Stomach (tissue), 9 donors: Measurements from ENCODE around the gene LYAR. TPM values are rescaled to one million over a fixed set of nuclear protein-coding genes. Genes with fewer than 3 reads are reported as not detected.

Source experiments
- DNase-seq, 2 donors: peaks; one replicate each; pipeline versions ENCODE4 v3.0.0 to v3.0.0-alpha.2; 2013 to 2019
- H3K27ac ChIP-seq, 5 donors: fragments of 200-600 bp in 4 of 5; sonication (generic) in 4 of 5; one replicate each; pipeline ENCODE4 v1.5.1; 2013 to 2019; ENCODE audit warnings: mild to moderate bottlenecking in 1 of 5, moderate library complexity in 1 of 5
- H3K27me3 ChIP-seq, 3 donors: fragments of 200-600 bp; sonication (generic); one replicate each; pipeline ENCODE4 v1.5.1; 2017 to 2019; ENCODE audit warnings: mixed run types in 1 of 3
- H3K36me3 ChIP-seq, 4 donors: fragments of 200-600 bp; sonication (generic); 1 replicate in 3 of 4; 2 replicates in 1 of 4; pipeline ENCODE4 v1.5.1; 2016 to 2019
- H3K4me1 ChIP-seq, 4 donors: fragments of 200-600 bp; sonication (generic); one replicate each; pipeline ENCODE4 v1.5.1; 2016 to 2019
- H3K4me3 ChIP-seq, 4 donors: fragments of 200-600 bp; sonication (generic) in 3 of 4; one replicate each; pipeline ENCODE4 v1.5.1; 2016 to 2019; ENCODE audit warnings: mild to moderate bottlenecking in 1 of 4
- H3K9me3 ChIP-seq, 4 donors: fragments of 200-600 bp; sonication (generic); one replicate each; pipeline ENCODE4 v1.5.1; 2016 to 2019
- EP300 ChIP-seq: sonication (generic); formaldehyde crosslinking; IDR thresholded peaks from one replicate; pipeline ENCODE4 v1.6.1; 2017; ENCODE audit warnings: antibody characterized with exemption
- POLR2A ChIP-seq, 4 donors: fragments of 450-650 bp; IDR thresholded peaks; one replicate each; pipeline ENCODE4 v1.6.1; 2016; ENCODE audit warnings: antibody characterized with exemption in 4 of 4, control low read depth in 2 of 4, mild to moderate bottlenecking in 1 of 4, moderate library complexity in 1 of 4
- POLR2AphosphoS5 ChIP-seq, 3 donors: sonication (generic); formaldehyde crosslinking; IDR thresholded peaks; one replicate each; pipeline ENCODE4 v1.6.1; 2016; ENCODE audit warnings: antibody characterized with exemption in 3 of 3
- WGBS, 5 donors: extraction: QIAGEN DNeasy Blood & Tissue Kit in 3 of 5; methylation state at CpG; one replicate each; pipeline versions ENCODE4 v1.1.5 to v1.1.7; 2013 to 2018; 5-methylcytosine and 5-hydroxymethylcytosine counted together
- intact Hi-C: fragments of 100-400 bp; cut with DNase I; formaldehyde crosslinking; loops from one replicate; pipeline ENCODE4 v1.15.1; 2023; ENCODE audit warnings: low total_unique reads
- polyA plus RNA-seq, 3 donors: library from polyadenylated mRNA; stranded (reverse); fragments of 200-250 nt; gene quantifications; one replicate each; pipeline ENCODE4 v1.2.3, GENCODE V29; 2013
- total RNA-seq, 5 donors: library from RNA; depleted of rRNA; stranded (reverse); fragments of >200 nt; gene quantifications; one replicate each; pipeline versions ENCODE4 v1.1.0 to v1.2.3, GENCODE V29; 2014 to 2016
- TF ChIP-seq, protein P1 (sequence below), 7 experiments: fragments of 450-650 bp in 4 of 7; fragments of 200-600 bp in 3 of 7; sonication (generic) in 3 of 7; IDR thresholded peaks; one replicate each; pipeline ENCODE4 v1.5.1; 2016 to 2019; ENCODE audit warnings: antibody characterized with exemption in 7 of 7, control low read depth in 2 of 7, mild to moderate bottlenecking in 1 of 7
- donor health status: healthy with polysubstance abuse.
- donor health status: Bipolar disorder and iron deficiency.
- donor health status: healthy.

The LYAR gene
- total and polyA plus RNA-seq, 8 donors = 0.87 to 23.8 (median 8.5) TPM

DNA sequence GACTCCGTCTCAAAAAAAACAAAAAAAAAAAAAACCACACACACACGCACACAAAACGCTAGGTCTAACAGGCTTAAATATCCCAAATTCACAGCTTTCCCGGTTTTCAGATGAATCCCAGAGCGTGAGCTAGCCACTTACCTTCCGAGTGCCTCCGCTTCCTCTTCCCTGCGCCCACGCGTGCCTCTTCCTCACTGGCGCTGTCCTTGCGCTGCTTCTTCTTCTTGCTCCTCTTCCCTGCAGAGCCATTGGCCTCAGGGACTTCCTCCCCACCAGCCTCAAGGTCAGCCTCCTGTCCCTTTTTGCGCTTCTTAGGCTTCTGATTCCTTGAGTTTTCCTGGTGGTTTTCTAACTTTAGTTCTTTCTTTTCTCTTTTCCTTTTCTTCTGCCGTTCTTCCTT, 15.7 kb downstream of the LYAR start:
- H3K4me3 ChIP-seq = no peak overlapping the region
- no peaks in the 10 kb centered on the region for H3K27me3 ChIP-seq
- intact Hi-C loops = no loop called here
- WGBS, 5 donors = 92 to 95% (median 94%) methylated on average over 13 to 14 of the region's 14 CpGs
- no peaks in the 10 kb centered on the region for H3K4me1 ChIP-seq
- no peak for DNase-seq
- no peak for TF ChIP-seq POLR2AphosphoS5 (IDR thresholded peaks at IDR 0.05)
- TF ChIP-seq POLR2A (IDR thresholded peaks at IDR 0.05) = no peak
- H3K27ac ChIP-seq = no peak overlapping the region
- H3K9me3 ChIP-seq = no peaks in the 10 kb centered on the region
- peaks cover 21 to 97% (median 95%) of the 10 kb centered on the region in 4 donors for H3K36me3 ChIP-seq

- no peaks in the 10 kb centered on the region for H3K4me1 ChIP-seq
- H3K9me3 ChIP-seq = no peaks in the 10 kb centered on the region
- H3K4me3 ChIP-seq = no peak overlapping the region
- no peak overlapping the region for H3K27ac ChIP-seq
- no peak for DNase-seq
- TF ChIP-seq EP300 (no peak), POLR2AphosphoS5 (IDR thresholded peaks at IDR 0.05) (no peak), POLR2A (IDR thresholded peaks at IDR 0.05) (no peak)
- TF ChIP-seq, protein P1, sequence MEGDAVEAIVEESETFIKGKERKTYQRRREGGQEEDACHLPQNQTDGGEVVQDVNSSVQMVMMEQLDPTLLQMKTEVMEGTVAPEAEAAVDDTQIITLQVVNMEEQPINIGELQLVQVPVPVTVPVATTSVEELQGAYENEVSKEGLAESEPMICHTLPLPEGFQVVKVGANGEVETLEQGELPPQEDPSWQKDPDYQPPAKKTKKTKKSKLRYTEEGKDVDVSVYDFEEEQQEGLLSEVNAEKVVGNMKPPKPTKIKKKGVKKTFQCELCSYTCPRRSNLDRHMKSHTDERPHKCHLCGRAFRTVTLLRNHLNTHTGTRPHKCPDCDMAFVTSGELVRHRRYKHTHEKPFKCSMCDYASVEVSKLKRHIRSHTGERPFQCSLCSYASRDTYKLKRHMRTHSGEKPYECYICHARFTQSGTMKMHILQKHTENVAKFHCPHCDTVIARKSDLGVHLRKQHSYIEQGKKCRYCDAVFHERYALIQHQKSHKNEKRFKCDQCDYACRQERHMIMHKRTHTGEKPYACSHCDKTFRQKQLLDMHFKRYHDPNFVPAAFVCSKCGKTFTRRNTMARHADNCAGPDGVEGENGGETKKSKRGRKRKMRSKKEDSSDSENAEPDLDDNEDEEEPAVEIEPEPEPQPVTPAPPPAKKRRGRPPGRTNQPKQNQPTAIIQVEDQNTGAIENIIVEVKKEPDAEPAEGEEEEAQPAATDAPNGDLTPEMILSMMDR (IDR thresholded peaks at IDR 0.05) = no peak
- WGBS, 5 donors = 83 to 91% (median 90%) methylated on average over 10 of the region's 10 CpGs
- H3K27me3 ChIP-seq = no peaks in the 10 kb centered on the region
- intact Hi-C loops = no loop called here
- H3K36me3 ChIP-seq = peaks cover 16 to 97% (median 93%) of the 10 kb centered on the region in 4 donors
Observed at GRCh38 chr4:4271912-4272311, 18.0 kb downstream of the LYAR start.

DNA sequence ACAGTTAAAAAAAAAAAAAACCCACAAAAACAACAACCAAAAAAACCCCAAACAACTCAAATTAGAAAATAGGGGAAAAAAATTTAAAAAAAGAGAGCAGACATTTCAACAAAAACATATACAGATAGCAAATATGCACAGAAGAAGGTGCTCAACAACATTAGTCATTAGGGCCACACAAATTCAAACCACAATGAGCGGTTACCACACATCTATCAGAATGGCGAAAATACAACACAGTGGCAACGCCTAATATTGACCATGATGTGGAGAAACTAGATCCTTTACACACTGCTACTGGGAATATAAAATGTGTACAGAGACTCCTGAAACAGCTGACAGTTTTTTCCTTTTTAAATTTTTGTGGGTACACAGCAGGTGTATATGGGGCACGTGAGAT, 19.4 kb downstream of the LYAR start:
- Histone ChIP-seq H3K27me3 (no peaks in the 10 kb centered on the region), H3K27ac (no peak overlapping the region), H3K9me3 (no peaks in the 10 kb centered on the region), H3K4me3 (no peak overlapping the region), H3K36me3 (peaks cover 14 to 94% (median 85%) of the 10 kb centered on the region in 4 donors), H3K4me1 (no peaks in the 10 kb centered on the region)
- no peak for TF ChIP-seq POLR2A (IDR thresholded peaks at IDR 0.05)
- TF ChIP-seq, protein P1 (IDR thresholded peaks at IDR 0.05) = no peak
- no peak for TF ChIP-seq POLR2AphosphoS5 (IDR thresholded peaks at IDR 0.05)
- DNase-seq = no peak
- WGBS, 5 donors = 59 to 87% (median 76%) methylated on average over 4 of the region's 4 CpGs
- intact Hi-C loops = no loop called here

DNA sequence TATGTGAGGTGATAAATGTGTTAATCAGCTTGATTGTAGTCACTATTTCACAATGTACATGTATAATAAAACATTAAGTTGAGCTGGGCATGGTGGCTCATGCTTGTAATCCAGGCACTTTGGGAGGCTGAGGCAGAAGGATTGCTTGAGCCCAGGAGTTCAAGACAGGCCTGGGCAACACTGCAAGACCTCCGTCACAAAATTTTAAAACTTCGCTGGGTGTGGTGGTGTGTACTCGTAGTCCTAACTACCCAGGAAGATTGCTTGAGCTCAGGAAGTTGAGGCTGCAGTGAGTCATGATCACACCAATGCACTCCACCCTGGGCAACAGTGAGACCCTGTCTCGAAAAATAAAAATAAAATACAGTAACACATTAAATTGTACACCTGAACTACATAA, 20.1 kb downstream of the LYAR start:
- Histone ChIP-seq H3K4me3 (no peak overlapping the region), H3K27ac (peak overlapping the region in 4 of 5 donors; percentile 31 to 64 (median 46)), H3K27me3 (no peaks in the 10 kb centered on the region), H3K9me3 (no peaks in the 10 kb centered on the region), H3K4me1 (no peaks in the 10 kb centered on the region), H3K36me3 (peaks cover 14 to 87% (median 78%) of the 10 kb centered on the region in 4 donors)
- DNase-seq = no peak
- intact Hi-C loops = no loop called here
- TF ChIP-seq POLR2A (IDR thresholded peaks at IDR 0.05) = no peak
- TF ChIP-seq, protein P1 (IDR thresholded peaks at IDR 0.05) = no peak
- no peak for TF ChIP-seq EP300
- no peak for TF ChIP-seq POLR2AphosphoS5 (IDR thresholded peaks at IDR 0.05)
- WGBS, 5 donors = 77 to 92% (median 85%) methylated on average over 4 of the region's 4 CpGs

- TF ChIP-seq EP300 = no peak
- TF ChIP-seq POLR2AphosphoS5 (IDR thresholded peaks at IDR 0.05) = no peak
- TF ChIP-seq, protein P1 (IDR thresholded peaks at IDR 0.05) = no peak
- no peak for TF ChIP-seq POLR2A (IDR thresholded peaks at IDR 0.05)
- no peak overlapping the region for H3K4me3 ChIP-seq
Observed at GRCh38 chr4:4269331-4269731, 20.6 kb downstream of the LYAR start.

More at GRCh38 chr4:4269331-4269731, 20.6 kb downstream of the LYAR start:
- Histone ChIP-seq H3K27me3 (no peaks in the 10 kb centered on the region), H3K36me3 (peaks cover 10 to 82% (median 73%) of the 10 kb centered on the region in 4 donors), H3K9me3 (no peaks in the 10 kb centered on the region), H3K27ac (peak overlapping the region in 4 of 5 donors; percentile 3 to 64 (median 14)), H3K4me1 (no peaks in the 10 kb centered on the region)
- DNase-seq = no peak
- intact Hi-C loops = no loop called here
- 81 to 94% (median 86%) methylated on average over 9 to 11 of the region's 11 CpGs for WGBS, 5 donors
